Thymus (tissue), 11 donors: ENCODE data around the gene TOR1AIP2. TPM values are rescaled to one million over a fixed set of nuclear protein-coding genes. Genes with fewer than 3 reads are reported as not detected.

ENCODE experiments used
- DNase-seq, 9 donors: peaks; one replicate each; pipeline ENCODE4 v3.0.0-alpha.2; 2013; ENCODE audit warnings: low spot score in 9 of 9, low read depth in 6 of 9, missing footprints in 1 of 9
- H3K27ac ChIP-seq, 2 donors: one replicate each; pipeline ENCODE4 v1.5.1; 2013; ENCODE audit warnings: control low read depth in 1 of 2, low read depth in 1 of 2, low read length in 1 of 2, mild to moderate bottlenecking in 1 of 2, moderate library complexity in 1 of 2
- H3K27me3 ChIP-seq, 2 donors: one replicate each; pipeline ENCODE4 v1.5.1; 2013; ENCODE audit warnings: low read length in 1 of 2; ENCODE audit not compliant: control insufficient read depth in 2 of 2, insufficient read depth in 1 of 2
- H3K36me3 ChIP-seq, 2 donors: one replicate each; pipeline ENCODE4 v1.5.1; 2013; ENCODE audit warnings: low read length in 1 of 2, mild to moderate bottlenecking in 1 of 2, moderate library complexity in 1 of 2; ENCODE audit not compliant: control insufficient read depth in 2 of 2, insufficient read depth in 2 of 2
- H3K4me1 ChIP-seq, 2 donors: one replicate each; pipeline ENCODE4 v1.5.1; 2013; ENCODE audit warnings: low read length in 2 of 2; ENCODE audit not compliant: control insufficient read depth in 2 of 2, insufficient read depth in 2 of 2
- H3K4me3 ChIP-seq, 2 donors: one replicate each; pipeline ENCODE4 v1.5.1; 2013; ENCODE audit warnings: low read length in 2 of 2, control low read depth in 1 of 2, mild to moderate bottlenecking in 1 of 2
- H3K9me3 ChIP-seq, 2 donors: one replicate each; pipeline ENCODE4 v1.5.1; 2013; ENCODE audit warnings: low read length in 1 of 2, mild to moderate bottlenecking in 1 of 2; ENCODE audit not compliant: control insufficient read depth in 2 of 2, insufficient read depth in 1 of 2
- WGBS: extraction: QIAGEN DNeasy Blood & Tissue Kit; methylation state at CpG from one replicate; pipeline ENCODE4 v1.1.7; 2013; 5-methylcytosine and 5-hydroxymethylcytosine counted together
- polyA plus RNA-seq: library from polyadenylated mRNA; stranded (reverse); fragments of 200-250 nt; gene quantifications from one replicate; pipeline ENCODE4 v1.2.3, GENCODE V29; 2013
- total RNA-seq: library from RNA; stranded (reverse); fragments of 120-200 nt; gene quantifications from one replicate; pipeline ENCODE4 v1.2.4, GENCODE V29; 2013
- donor health status: healthy.

Gene TOR1AIP2
- total and polyA plus RNA-seq, 2 donors = 13.8 to 20.0 TPM

DNA sequence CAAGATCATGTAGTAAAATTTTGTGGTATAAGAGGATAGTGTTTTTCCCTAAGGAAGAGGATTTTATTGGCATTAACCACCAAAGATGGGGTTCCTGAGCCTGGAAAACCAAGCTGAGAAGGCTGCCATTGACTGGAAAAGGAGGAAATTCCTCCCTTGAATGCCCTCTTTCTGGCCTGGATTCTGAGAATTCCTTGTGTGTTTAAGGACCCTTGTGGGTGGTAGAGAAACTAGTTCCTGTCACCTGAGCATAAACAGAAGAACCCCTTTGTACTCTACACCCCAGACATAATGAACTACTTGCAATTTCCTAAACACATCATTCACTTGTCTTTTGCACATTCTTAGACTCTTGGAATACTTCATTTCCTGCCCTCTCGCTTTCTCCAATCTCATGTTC is 43.9 kb upstream of the TOR1AIP2 start:
- Histone ChIP-seq H3K4me1 (no peaks in the 10 kb centered on the region), H3K9me3 (no peaks in the 10 kb centered on the region), H3K27me3 (no peaks in the 10 kb centered on the region), H3K36me3 (peaks cover 12 to 22% of the 10 kb centered on the region in 2 donors), H3K27ac (no peak overlapping the region), H3K4me3 (no peak overlapping the region)
- no peak for DNase-seq
- 95% methylated on average over 1 of the region's 1 CpG for WGBS

DNA sequence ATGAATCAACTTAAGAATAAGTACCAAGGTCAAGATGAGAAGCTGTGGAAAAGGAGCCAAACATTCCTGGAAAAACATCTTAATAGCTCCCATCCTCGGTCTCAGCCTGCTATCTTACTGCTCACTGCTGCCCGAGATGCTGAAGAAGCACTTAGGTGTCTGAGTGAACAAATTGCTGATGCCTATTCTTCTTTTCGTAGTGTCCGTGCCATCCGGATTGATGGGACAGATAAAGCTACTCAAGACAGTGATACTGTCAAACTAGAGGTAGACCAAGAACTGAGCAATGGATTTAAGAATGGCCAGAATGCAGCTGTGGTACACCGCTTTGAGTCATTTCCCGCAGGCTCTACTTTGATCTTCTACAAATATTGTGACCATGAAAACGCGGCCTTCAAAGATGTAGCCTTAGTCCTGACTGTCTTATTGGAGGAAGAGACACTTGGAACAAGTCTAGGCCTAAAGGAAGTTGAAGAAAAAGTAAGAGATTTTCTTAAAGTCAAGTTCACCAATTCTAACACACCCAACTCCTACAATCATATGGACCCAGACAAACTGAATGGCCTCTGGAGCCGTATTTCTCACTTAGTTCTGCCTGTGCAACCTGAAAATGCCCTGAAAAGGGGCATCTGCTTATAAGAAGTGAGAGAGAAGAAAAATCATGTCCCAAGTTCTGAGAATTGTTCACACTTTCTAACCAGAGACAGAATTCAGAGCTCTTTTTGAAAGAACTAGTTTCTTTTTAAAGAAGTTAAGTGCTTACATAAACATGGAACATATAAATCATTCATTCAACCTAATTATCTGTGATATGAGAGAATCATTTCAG is 40.2 kb upstream of the TOR1AIP2 start:
- Histone ChIP-seq H3K36me3 (peaks cover 16 to 46% of the 10 kb centered on the region in 2 donors), H3K4me3 (no peak overlapping the region), H3K27ac (no peak overlapping the region), H3K4me1 (no peaks in the 10 kb centered on the region), H3K9me3 (no peaks in the 10 kb centered on the region), H3K27me3 (no peaks in the 10 kb centered on the region)
- WGBS = 87% methylated on average over 10 of the region's 10 CpGs
- no peak for DNase-seq

DNA sequence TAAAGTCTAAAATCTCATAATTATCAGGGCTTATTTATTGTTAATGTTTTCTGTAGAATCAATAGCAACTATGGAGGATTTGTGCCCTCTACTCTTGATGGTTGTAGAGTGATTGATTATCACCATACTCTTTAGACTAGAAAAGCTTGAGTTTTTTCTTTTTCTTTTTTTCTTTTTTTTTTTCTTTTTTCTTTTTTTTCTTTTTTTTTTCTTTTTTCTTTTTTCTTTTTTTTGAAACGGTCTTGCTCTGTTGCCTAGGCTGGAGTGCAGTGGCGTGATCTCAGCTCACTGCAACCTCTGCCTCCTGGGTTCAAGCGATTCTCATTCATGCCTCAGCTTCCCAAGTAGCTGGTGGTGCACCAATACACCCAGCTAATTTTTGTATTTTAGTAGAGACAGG is 34.2 kb upstream of the TOR1AIP2 start:
- peaks cover 11 to 53% of the 10 kb centered on the region in 2 donors for H3K36me3 ChIP-seq
- H3K27ac ChIP-seq = no peak overlapping the region
- H3K4me1 ChIP-seq = no peaks in the 10 kb centered on the region
- H3K4me3 ChIP-seq = no peak overlapping the region
- no peaks in the 10 kb centered on the region for H3K9me3 ChIP-seq
- DNase-seq = no peak
- H3K27me3 ChIP-seq = no peaks in the 10 kb centered on the region
- 100% methylated on average over 3 of the region's 3 CpGs for WGBS

DNA sequence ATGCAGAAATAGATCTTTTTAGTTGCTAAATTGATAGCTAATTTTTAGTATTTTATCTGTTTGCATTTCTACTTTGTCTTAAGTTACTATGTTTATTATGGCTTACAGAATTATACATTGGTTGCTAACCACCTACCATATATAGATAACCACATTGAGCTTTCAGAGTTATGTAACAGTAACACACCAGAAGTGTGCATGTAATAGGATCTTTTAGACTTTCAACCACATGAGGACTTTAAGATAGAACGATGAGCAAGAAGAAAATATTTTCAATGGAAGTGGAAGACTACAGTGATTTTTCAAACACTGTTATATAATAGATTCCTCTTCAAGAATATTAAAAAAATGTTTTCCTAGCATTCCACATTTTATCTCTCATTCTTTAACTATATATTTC is 33.3 kb upstream of the TOR1AIP2 start:
- no peak for DNase-seq
- Histone ChIP-seq H3K27ac (no peak overlapping the region), H3K36me3 (peaks cover 11 to 52% of the 10 kb centered on the region in 2 donors), H3K4me1 (no peaks in the 10 kb centered on the region), H3K9me3 (no peaks in the 10 kb centered on the region), H3K4me3 (no peak overlapping the region), H3K27me3 (no peaks in the 10 kb centered on the region)
- WGBS = 95% methylated on average over 1 of the region's 1 CpG

DNA sequence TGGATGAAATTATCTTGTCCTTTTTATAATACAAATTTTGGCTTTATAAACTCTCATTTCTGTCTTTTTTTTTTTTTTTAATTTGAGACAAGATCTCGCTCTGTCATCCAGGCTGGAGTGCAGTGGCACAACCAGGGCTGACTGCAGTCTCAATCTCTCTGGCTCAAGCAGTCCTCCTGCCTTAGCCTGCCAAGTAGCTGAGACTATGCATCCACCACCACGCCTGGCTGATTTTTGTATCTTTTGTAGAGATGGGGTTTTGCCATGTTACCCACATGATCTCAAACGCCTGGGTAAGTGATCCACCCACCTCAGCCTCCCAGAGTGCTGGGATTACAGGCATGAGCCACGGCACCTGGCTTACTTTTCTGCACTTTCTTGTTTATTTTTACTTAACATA is 12.0 kb upstream of the TOR1AIP2 start:
- Histone ChIP-seq H3K36me3 (peaks cover 20 to 48% of the 10 kb centered on the region in 2 donors), H3K4me3 (no peak overlapping the region), H3K27me3 (no peaks in the 10 kb centered on the region), H3K4me1 (no peaks in the 10 kb centered on the region), H3K9me3 (no peaks in the 10 kb centered on the region), H3K27ac (no peak overlapping the region)
- 96% methylated on average over 4 of the region's 4 CpGs for WGBS
- DNase-seq = no peak

DNA sequence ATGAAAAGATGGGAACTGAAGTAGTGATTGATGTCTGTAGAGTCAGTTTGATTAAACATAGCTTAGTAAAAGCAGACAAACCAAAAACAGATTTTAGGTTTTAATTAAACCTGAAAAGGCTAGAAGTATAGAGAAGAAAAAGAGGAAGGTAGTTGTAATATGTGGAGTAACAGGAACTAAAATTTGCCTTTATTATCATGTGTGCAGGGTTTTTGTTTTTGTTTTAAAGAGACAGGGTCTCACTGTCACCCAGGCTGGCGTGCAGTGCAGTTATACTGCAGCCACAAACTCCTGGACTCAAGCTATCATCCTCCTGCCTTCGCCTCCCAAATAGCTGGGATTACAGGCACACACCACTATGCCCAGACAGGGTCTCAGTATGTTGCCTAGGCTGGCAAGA is 10.5 kb upstream of the TOR1AIP2 start:
- Histone ChIP-seq H3K27ac (no peak overlapping the region), H3K4me3 (no peak overlapping the region), H3K9me3 (no peaks in the 10 kb centered on the region), H3K4me1 (peaks cover 0 to 5% of the 10 kb centered on the region in 2 donors), H3K27me3 (no peaks in the 10 kb centered on the region), H3K36me3 (peaks cover 17 to 41% of the 10 kb centered on the region in 2 donors)
- no peak for DNase-seq
- 74% methylated on average over 2 of the region's 2 CpGs for WGBS

DNA sequence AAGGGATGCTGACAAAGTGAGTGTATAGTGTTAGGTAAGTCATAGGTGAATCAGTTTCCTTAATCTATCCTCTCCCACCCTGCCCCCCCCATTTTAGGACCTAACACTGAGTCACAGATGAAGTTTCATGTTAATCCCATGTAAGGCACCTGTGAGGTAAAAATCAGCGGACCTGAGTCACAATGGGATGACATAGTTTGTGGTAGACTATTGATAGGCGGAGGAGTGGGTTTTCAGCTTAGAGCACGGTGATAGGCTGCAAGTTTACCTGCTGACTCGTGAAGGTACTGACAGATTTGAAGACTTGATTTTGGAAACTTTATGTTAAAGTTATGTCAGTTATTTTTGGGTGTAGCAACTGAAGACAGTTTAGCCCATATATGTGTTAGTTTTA is 6.1 kb upstream of the TOR1AIP2 start:
- Histone ChIP-seq H3K9me3 (no peaks in the 10 kb centered on the region), H3K4me3 (peak overlapping the region; percentile 64 to 83), H3K27ac (peak overlapping the region; percentile 93 to 100), H3K4me1 (peaks cover 0 to 5% of the 10 kb centered on the region in 2 donors), H3K27me3 (no peaks in the 10 kb centered on the region), H3K36me3 (peaks cover 0 to 15% of the 10 kb centered on the region in 2 donors)
- WGBS = 19% methylated on average over 4 of the region's 4 CpGs
- DNase-seq = peak in 6 of 9 donors; percentile 2 to 62 (median 32)

DNA sequence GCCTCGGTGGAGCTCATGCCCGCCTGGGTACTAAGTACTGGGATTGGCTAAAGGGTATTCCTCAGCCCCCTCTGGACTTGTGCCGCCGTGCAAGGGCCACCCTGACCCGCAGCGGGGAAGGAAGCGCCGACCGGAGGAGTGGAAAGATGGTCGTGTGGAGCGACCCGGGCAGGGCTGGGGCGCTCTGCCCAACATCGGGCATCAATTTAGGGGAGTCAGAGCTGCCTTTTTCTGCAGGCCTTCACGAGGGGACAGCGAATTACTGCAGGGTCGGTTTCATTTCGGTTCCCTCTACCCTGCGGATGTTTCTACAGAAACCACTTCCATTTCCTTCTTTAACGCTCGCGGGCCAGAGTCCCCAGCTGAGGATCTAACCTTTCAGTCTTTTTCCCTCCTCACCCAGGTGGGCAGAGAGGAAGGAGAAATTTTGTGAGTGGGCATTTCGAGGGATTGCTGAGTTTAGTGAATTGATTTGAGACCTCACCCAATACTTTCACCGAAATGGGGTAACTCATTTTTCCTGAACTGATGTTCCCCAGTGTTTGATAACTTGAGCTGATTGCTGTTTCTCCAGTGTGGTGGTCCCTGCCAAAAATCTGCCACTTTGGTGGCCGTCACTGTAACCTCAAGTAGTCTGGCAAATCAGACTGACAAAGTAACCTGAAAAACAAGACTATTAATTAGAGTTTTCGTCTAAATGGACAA is 5.6 kb upstream of the TOR1AIP2 start:
- H3K9me3 ChIP-seq = no peaks in the 10 kb centered on the region
- peaks cover 0 to 5% of the 10 kb centered on the region in 2 donors for H3K4me1 ChIP-seq
- under 1% methylated on average over 26 of the region's 26 CpGs for WGBS
- peaks cover 0 to 15% of the 10 kb centered on the region in 2 donors for H3K36me3 ChIP-seq
- peak in 6 of 9 donors; percentile 6 to 79 (median 44) for DNase-seq
- no peaks in the 10 kb centered on the region for H3K27me3 ChIP-seq
- H3K4me3 ChIP-seq = peak overlapping the region; percentile 64 to 83
- peak overlapping the region; percentile 93 to 100 for H3K27ac ChIP-seq
